Measurements from ENCODE around the gene NPC2. TPM values are rescaled to one million over a fixed set of nuclear protein-coding genes. Genes with fewer than 3 reads are reported as not detected.
"Not testable (repeated sequence)": the region's sequence is repeated elsewhere in the genome, so short reads cannot be mapped to it uniquely, and the experiment has no call there.

The NPC2 gene
- 100 to 1,000 TPM; 204 to 277 TPM for total RNA-seq
- 100 to 1,000 TPM; 245 to 389 TPM for polyA plus RNA-seq
- long read RNA-seq, donor 1, transcript NPC2-207 (5 exons, 1,035 nt) = major isoform, 140 of 152 reads
- long read RNA-seq, donor 1, partial matches to known transcripts = 2 of 152 reads
- long read RNA-seq, donor 1, other reads (novel, unspliced or antisense) = 8 of 152 reads
- long read RNA-seq, donor 2, transcript NPC2-207 (5 exons, 1,035 nt) = major isoform, 85 of 91 reads
- long read RNA-seq, donor 2, partial matches to known transcripts = 6 of 91 reads
- long read RNA-seq, donor 2, other reads (novel, unspliced or antisense) = 0 of 91 reads

DNA sequence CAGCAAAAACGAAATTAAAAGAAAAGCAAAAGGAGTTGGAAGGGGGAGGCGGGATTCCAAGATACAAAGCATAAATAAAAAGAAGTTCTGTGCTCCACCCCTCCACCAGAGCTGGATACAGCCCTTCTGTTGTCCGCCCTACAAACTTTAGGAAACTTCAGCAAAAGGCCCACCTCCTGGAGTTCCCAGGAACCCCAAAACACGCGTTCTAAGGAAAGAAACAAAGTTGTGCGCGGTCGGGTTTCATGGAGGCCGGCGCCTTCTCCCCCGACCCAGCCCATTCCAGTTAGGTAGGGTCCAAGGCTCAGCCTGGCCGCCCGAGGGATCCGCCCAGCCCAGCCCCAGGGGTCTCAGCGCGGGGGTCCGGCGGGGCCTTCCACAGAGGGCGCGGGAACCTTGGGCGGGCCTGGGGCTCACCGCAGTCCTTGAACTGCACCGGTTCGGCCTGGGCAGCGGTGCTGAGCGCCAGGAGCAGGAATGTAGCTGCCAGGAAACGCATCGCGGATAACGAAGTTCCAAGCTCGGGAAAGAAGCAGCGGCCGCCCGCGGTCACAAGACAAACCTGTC lies at the start of gene NPC2:
NPC2 (minus strand) TSS at position 530 of the 567 bp plus-strand sequence; CDS start at position 499, 31 bp downstream.
- no peak for DNase-seq
- no peak for ATAC-seq (ENCODE audit: low FRiP score)
- Histone ChIP-seq H3K4me1 (ENCODE audit: control insufficient read depth in 1 of 2, insufficient read depth in 2 of 2, low read length in 2 of 2) (peaks cover 4 to 5% of the 10 kb centered on the region in 2 donors), H3K27me3 (ENCODE audit: control insufficient read depth in 1 of 2, insufficient read depth in 2 of 2, low read length in 1 of 2) (no peaks in the 10 kb centered on the region), H3K9me3 (ENCODE audit: control insufficient read depth, low read length) (no peaks in the 10 kb centered on the region), H3K27ac (ENCODE audit: low read depth in 1 of 2, low read length in 2 of 2) (peak within 1 kb of the TSS in 1 of 2 donors; percentile 69), H3K36me3 (ENCODE audit: control insufficient read depth in 1 of 2, insufficient read depth in 2 of 2, low read length in 1 of 2) (no peaks in the 10 kb centered on the region), H3K4me3 (ENCODE audit: low read length in 2 of 2) (peak within 1 kb of the TSS; percentile 62 to 88)
- WGBS, 2 donors = 0 to 1% methylated on average over 34 to 35 of the region's 35 CpGs
- intact Hi-C loops (cut with DNase I) = loop anchor here in 1 of 2 donors (10.0 kb wide), 1 partner anchor 302 kb away; no protein-coding TSS in a partner anchor

DNA sequence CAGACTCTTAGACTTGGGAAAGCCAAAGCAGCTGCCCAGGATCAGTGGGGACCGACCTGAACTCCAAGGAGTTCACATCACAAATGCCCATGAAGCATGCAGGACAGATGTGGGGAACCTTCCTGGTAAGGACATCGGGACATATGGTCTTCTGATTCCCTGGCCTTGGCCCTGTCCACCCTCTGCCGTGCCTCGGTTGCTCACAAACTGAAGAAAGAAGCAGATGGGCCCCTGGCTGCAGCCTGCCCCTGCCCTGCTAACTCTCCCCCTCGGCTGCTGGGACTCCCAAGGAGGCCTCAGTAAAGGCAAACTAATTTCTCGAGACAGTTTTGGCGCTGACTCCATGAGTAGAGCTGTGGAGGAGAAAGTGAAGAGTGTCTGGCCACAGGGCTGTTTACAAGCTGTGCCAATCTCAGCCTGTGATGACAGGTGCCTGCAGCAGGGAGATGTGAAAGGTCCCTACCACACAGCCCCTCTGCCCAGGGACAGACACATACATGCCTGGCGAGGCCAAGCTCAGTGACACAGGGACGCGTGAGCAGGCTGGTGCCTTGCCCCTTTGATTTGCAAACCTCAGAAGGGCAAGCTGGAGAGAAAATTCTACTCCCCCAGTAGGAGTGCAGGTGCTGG lies 49.1 kb upstream of the NPC2 start:
- ATAC-seq (ENCODE audit: low FRiP score) (no peak), DNase-seq (peak; percentile 32 to 51)
- Histone ChIP-seq H3K9me3 (ENCODE audit: control insufficient read depth, low read length) (no peaks in the 10 kb centered on the region), H3K27me3 (ENCODE audit: control insufficient read depth in 1 of 2, insufficient read depth in 2 of 2, low read length in 1 of 2) (no peaks in the 10 kb centered on the region), H3K4me1 (ENCODE audit: control insufficient read depth in 1 of 2, insufficient read depth in 2 of 2, low read length in 2 of 2) (peaks cover 0 to 6% of the 10 kb centered on the region in 2 donors), H3K27ac (ENCODE audit: low read depth in 1 of 2, low read length in 2 of 2) (peak overlapping the region in 1 of 2 donors; percentile 14), H3K4me3 (ENCODE audit: low read length in 2 of 2) (no peak overlapping the region), H3K36me3 (ENCODE audit: control insufficient read depth in 1 of 2, insufficient read depth in 2 of 2, low read length in 1 of 2) (peaks cover 3 to 6% of the 10 kb centered on the region in 2 donors)
- intact Hi-C loops (cut with DNase I) = no loop called here
- WGBS, 2 donors = 74 to 77% methylated on average over 10 of the region's 10 CpGs

DNA sequence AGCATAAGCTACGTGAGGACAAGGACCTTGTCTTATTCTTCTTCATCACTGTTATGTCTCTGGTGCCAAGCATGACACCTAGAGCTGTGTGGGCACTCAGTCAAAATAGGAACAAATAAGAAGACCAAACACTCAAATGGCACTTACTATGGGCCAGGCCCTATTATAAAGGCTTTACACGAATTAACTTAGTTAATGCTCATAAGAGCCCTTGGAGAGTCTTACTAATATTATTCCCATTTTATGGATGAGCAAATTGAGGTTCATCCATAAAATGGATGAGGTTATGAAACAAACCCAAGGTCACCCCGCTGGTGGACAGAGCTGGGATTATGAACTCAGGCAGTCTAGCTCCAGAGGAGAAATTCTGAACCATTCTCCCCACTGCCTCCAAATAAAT lies 48.1 kb upstream of the NPC2 start:
- peaks cover 3 to 6% of the 10 kb centered on the region in 2 donors for H3K36me3 ChIP-seq (ENCODE audit: control insufficient read depth in 1 of 2, insufficient read depth in 2 of 2, low read length in 1 of 2)

GRCh38 chr14:74539503-74539902 lies 46.4 kb upstream of the NPC2 start:
- Histone ChIP-seq H3K4me1 (ENCODE audit: control insufficient read depth in 1 of 2, insufficient read depth in 2 of 2, low read length in 2 of 2) (no peaks in the 10 kb centered on the region), H3K36me3 (ENCODE audit: control insufficient read depth in 1 of 2, insufficient read depth in 2 of 2, low read length in 1 of 2) (peaks cover 3 to 6% of the 10 kb centered on the region in 2 donors), H3K27ac (ENCODE audit: low read depth in 1 of 2, low read length in 2 of 2) (no peak overlapping the region), H3K27me3 (ENCODE audit: control insufficient read depth in 1 of 2, insufficient read depth in 2 of 2, low read length in 1 of 2) (no peaks in the 10 kb centered on the region), H3K4me3 (ENCODE audit: low read length in 2 of 2) (no peak overlapping the region), H3K9me3 (ENCODE audit: control insufficient read depth, low read length) (no peaks in the 10 kb centered on the region)
- ATAC-seq (ENCODE audit: low FRiP score) (no peak), DNase-seq (peak in 1 of 2 donors; percentile 49)
- intact Hi-C loops (cut with DNase I) = no loop called here
- 73 to 76% methylated on average over 4 of the region's 4 CpGs for WGBS, 2 donors

More for the DNA sequence above, 48.1 kb upstream of the NPC2 start:
- no peak overlapping the region for H3K27ac ChIP-seq (ENCODE audit: low read depth in 1 of 2, low read length in 2 of 2)
- WGBS, 2 donors = 81 to 84% methylated on average over 3 of the region's 3 CpGs
- H3K4me1 ChIP-seq (ENCODE audit: control insufficient read depth in 1 of 2, insufficient read depth in 2 of 2, low read length in 2 of 2) = no peaks in the 10 kb centered on the region
- H3K4me3 ChIP-seq (ENCODE audit: low read length in 2 of 2) = no peak overlapping the region
- intact Hi-C loops (cut with DNase I) = no loop called here
- H3K9me3 ChIP-seq (ENCODE audit: control insufficient read depth, low read length) = no peaks in the 10 kb centered on the region
- no peak for ATAC-seq (ENCODE audit: low FRiP score)
- DNase-seq = no peak
- no peaks in the 10 kb centered on the region for H3K27me3 ChIP-seq (ENCODE audit: control insufficient read depth in 1 of 2, insufficient read depth in 2 of 2, low read length in 1 of 2)

- 59 to 60% methylated on average over 11 of the region's 11 CpGs for WGBS, 2 donors
- ATAC-seq (ENCODE audit: low FRiP score) = no peak
- no peak overlapping the region for H3K27ac ChIP-seq (ENCODE audit: low read depth in 1 of 2, low read length in 2 of 2)
These were observed 45.6 kb upstream of the NPC2 start for GRCh38 chr14:74538411-74539391.

GRCh38 chr14:74536336-74536735 lies 43.2 kb upstream of the NPC2 start:
- not testable (repeated sequence) for H3K27ac ChIP-seq (ENCODE audit: low read depth in 1 of 2, low read length in 2 of 2)

More at GRCh38 chr14:74538411-74539391, 45.6 kb upstream of the NPC2 start:
- no peaks in the 10 kb centered on the region for H3K4me1 ChIP-seq (ENCODE audit: control insufficient read depth in 1 of 2, insufficient read depth in 2 of 2, low read length in 2 of 2)
- no peaks in the 10 kb centered on the region for H3K27me3 ChIP-seq (ENCODE audit: control insufficient read depth in 1 of 2, insufficient read depth in 2 of 2, low read length in 1 of 2)
- H3K9me3 ChIP-seq (ENCODE audit: control insufficient read depth, low read length) = no peaks in the 10 kb centered on the region
- DNase-seq = peak in 1 of 2 donors; percentile 49
- H3K4me3 ChIP-seq (ENCODE audit: low read length in 2 of 2) = no peak overlapping the region
- intact Hi-C loops (cut with DNase I) = no loop called here
- peaks cover 3 to 6% of the 10 kb centered on the region in 2 donors for H3K36me3 ChIP-seq (ENCODE audit: control insufficient read depth in 1 of 2, insufficient read depth in 2 of 2, low read length in 1 of 2)

DNA sequence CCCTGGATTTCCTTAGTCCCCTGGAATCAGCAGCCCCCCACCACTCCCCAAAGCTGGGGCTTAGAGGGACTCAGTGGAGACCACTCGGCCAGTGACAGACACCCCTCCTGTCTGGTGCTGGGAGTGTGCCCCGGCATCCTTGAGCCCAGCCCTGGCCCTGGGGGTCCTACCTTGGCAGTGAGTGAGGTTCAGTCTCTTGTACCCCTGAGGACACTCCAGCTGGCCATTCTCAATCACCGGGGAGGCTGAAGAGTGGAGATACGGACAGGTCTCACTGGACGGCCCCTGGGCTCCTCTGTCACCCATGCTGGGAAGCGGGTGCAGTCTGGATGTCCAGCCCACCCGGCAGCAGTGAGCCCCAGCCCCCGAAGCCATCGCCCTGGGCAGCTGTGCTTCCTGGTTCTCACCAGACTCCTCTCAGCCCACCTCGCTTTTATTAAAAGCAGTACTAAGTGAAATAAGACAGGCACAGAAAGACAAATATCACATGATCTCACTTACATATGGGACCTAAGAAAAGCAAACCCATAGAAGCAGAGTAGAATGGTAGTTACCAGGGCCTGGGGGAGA lies 42.7 kb upstream of the NPC2 start:
- ATAC-seq (ENCODE audit: low FRiP score) (no peak), DNase-seq (no peak)
- Histone ChIP-seq H3K27me3 (ENCODE audit: control insufficient read depth in 1 of 2, insufficient read depth in 2 of 2, low read length in 1 of 2) (no peaks in the 10 kb centered on the region), H3K4me3 (ENCODE audit: low read length in 2 of 2) (no peak overlapping the region), H3K4me1 (ENCODE audit: control insufficient read depth in 1 of 2, insufficient read depth in 2 of 2, low read length in 2 of 2) (no peaks in the 10 kb centered on the region), H3K36me3 (ENCODE audit: control insufficient read depth in 1 of 2, insufficient read depth in 2 of 2, low read length in 1 of 2) (peaks cover 4 to 7% of the 10 kb centered on the region in 2 donors), H3K9me3 (ENCODE audit: control insufficient read depth, low read length) (no peaks in the 10 kb centered on the region), H3K27ac (ENCODE audit: low read depth in 1 of 2, low read length in 2 of 2) (no peak overlapping the region)
- intact Hi-C loops (cut with DNase I) = no loop called here
- WGBS, 2 donors = 59 to 70% methylated on average over 10 of the region's 10 CpGs

More at GRCh38 chr14:74536336-74536735, 43.2 kb upstream of the NPC2 start:
- DNase-seq; H3K4me3 ChIP-seq (ENCODE audit: low read length in 2 of 2); H3K36me3 ChIP-seq (ENCODE audit: control insufficient read depth in 1 of 2, insufficient read depth in 2 of 2, low read length in 1 of 2); H3K4me1 ChIP-seq (ENCODE audit: control insufficient read depth in 1 of 2, insufficient read depth in 2 of 2, low read length in 2 of 2); H3K27me3 ChIP-seq (ENCODE audit: control insufficient read depth in 1 of 2, insufficient read depth in 2 of 2, low read length in 1 of 2); intact Hi-C loops (cut with DNase I); ATAC-seq (ENCODE audit: low FRiP score); H3K9me3 ChIP-seq (ENCODE audit: control insufficient read depth, low read length): not testable (repeated sequence)
- 87 to 93% methylated on average over 3 of the region's 3 CpGs for WGBS, 2 donors

DNA sequence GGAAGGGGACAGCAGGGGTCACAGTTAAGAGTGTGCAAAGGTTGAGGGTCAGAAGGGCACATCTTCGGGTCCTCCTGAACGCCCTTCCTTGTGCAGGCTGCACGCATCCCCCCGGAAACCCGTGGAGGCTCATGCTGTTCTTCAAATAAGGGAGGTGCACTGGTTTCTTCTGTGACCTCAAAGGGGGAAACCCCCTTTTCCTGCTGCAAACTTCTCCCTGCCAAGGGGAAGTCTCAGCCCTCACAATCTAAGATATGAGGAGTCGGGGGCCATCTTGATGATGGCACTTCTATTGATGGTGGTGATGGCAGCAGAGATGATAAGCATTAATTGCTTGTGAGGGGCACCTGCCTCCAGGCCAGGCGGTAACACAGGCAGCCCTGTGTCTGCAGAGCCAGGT lies 40.5 kb upstream of the NPC2 start:
- ATAC-seq (ENCODE audit: low FRiP score) (no peak), DNase-seq (no peak)
- H3K9me3 ChIP-seq (ENCODE audit: control insufficient read depth, low read length) = no peaks in the 10 kb centered on the region
- peaks cover 0 to 4% of the 10 kb centered on the region in 2 donors for H3K36me3 ChIP-seq (ENCODE audit: control insufficient read depth in 1 of 2, insufficient read depth in 2 of 2, low read length in 1 of 2)
- H3K27me3 ChIP-seq (ENCODE audit: control insufficient read depth in 1 of 2, insufficient read depth in 2 of 2, low read length in 1 of 2) = no peaks in the 10 kb centered on the region
- WGBS, 2 donors = 78 to 82% methylated on average over 7 of the region's 7 CpGs
- no peaks in the 10 kb centered on the region for H3K4me1 ChIP-seq (ENCODE audit: control insufficient read depth in 1 of 2, insufficient read depth in 2 of 2, low read length in 2 of 2)
- intact Hi-C loops (cut with DNase I) = no loop called here
- H3K4me3 ChIP-seq (ENCODE audit: low read length in 2 of 2) = no peak overlapping the region
- no peak overlapping the region for H3K27ac ChIP-seq (ENCODE audit: low read depth in 1 of 2, low read length in 2 of 2)

Measured in aorta (tissue), 5 donors.